PC-9 (cell line): ENCODE results near the gene THPO. TPM values are rescaled to one million over a fixed set of nuclear protein-coding genes. Genes with fewer than 3 reads are reported as not detected.

Experiments used
- BruUV-seq: library from RNA; stranded (reverse); fragments of 400-500 nt; replicated peaks from 2 replicates; lab custom pipeline; 2021; lab: Mats Ljungman, UMichigan
- CTCF ChIA-PET: fragments of 300-600 bp; sonication (Branson Sonifier 250); formaldehyde crosslinking; loops from one replicate; lab custom pipeline; 2022; ENCODE audit warnings: antibody characterized with exemption; lab: Charles Lee
- POLR2A ChIA-PET: fragments of 300-600 bp; sonication (Branson Sonifier 250); formaldehyde crosslinking; loops from one replicate; lab custom pipeline; 2022; ENCODE audit warnings: antibody characterized with exemption; ENCODE audit not compliant: unreplicated experiment; lab: Charles Lee
- DNase-seq, 2 experiments: peaks; one replicate each; pipeline versions ENCODE4 v3.0.0 to v3.0.0-alpha.2; 2015 to 2022; ENCODE audit warnings: mixed read lengths in 1 of 2
- H2AFZ ChIP-seq: fragments of 200-600 bp; sonication (generic); 2 replicates; pipeline ENCODE4 v1.8.1; 2017; ENCODE audit warnings: antibody characterized with exemption
- H3F3A ChIP-seq: fragments of 200-600 bp; sonication (generic); 2 replicates; pipeline ENCODE4 v1.8.1; 2017; ENCODE audit warnings: antibody characterized with exemption, mild to moderate bottlenecking, low read depth; ENCODE audit not compliant: insufficient read depth
- H3K27ac ChIP-seq: fragments of 200-600 bp; sonication (generic); 2 replicates; pipeline ENCODE4 v1.6.1; 2016; ENCODE audit warnings: mixed run types
- H3K27me3 ChIP-seq: fragments of 200-600 bp; sonication (generic); 2 replicates; pipeline ENCODE4 v1.6.1; 2016; ENCODE audit warnings: low read depth, mixed run types; ENCODE audit not compliant: insufficient read depth
- H3K36me3 ChIP-seq: fragments of 200-600 bp; sonication (generic); 2 replicates; pipeline ENCODE4 v1.6.1; 2016; ENCODE audit warnings: low read depth, mixed run types
- H3K4me1 ChIP-seq: fragments of 200-600 bp; sonication (generic); replicated peaks from 2 replicates; pipeline ENCODE4 v1.6.1; 2016; ENCODE audit warnings: mixed run types; ENCODE audit not compliant: insufficient read depth
- H3K4me2 ChIP-seq: fragments of 200-600 bp; sonication (generic); 2 replicates; pipeline ENCODE4 v1.6.1; 2017; ENCODE audit warnings: mixed run types
- H3K4me3 ChIP-seq: fragments of 200-600 bp; sonication (generic); 2 replicates; pipeline ENCODE4 v1.6.1; 2016; ENCODE audit warnings: mixed run types
- H3K79me2 ChIP-seq: fragments of 200-600 bp; sonication (generic); 2 replicates; pipeline ENCODE4 v1.6.1; 2017; ENCODE audit warnings: low read depth, mixed run types
- H3K9me2 ChIP-seq: fragments of 200-600 bp; sonication (generic); 2 replicates; pipeline ENCODE4 v1.8.1; 2017; ENCODE audit warnings: mild to moderate bottlenecking; ENCODE audit not compliant: insufficient read depth
- H3K9me3 ChIP-seq: fragments of 200-600 bp; sonication (generic); 2 replicates; pipeline ENCODE4 v1.8.1; 2016; ENCODE audit warnings: low read depth; ENCODE audit not compliant: insufficient read depth
- H4K20me1 ChIP-seq: fragments of 200-600 bp; sonication (generic); 2 replicates; pipeline ENCODE4 v1.8.1; 2017; ENCODE audit not compliant: insufficient read depth
- CTCF ChIP-seq: fragments of 200-600 bp; sonication (generic); conservative IDR thresholded peaks from 2 replicates; pipeline ENCODE4 v1.6.1; 2017; ENCODE audit warnings: mixed run types, antibody characterized with exemption, mild to moderate bottlenecking, moderate library complexity
- EZH2 ChIP-seq: fragments of 200-600 bp; sonication (generic); IDR thresholded peaks from 2 replicates; pipeline ENCODE4 v1.8.0; 2017; ENCODE audit warnings: antibody characterized with exemption, low read depth
- intact Hi-C: fragments of 100-400 bp; cut with micrococcal nuclease; formaldehyde crosslinking; loops from one replicate; pipeline ENCODE4 v1.10.0; 2022; ENCODE audit not compliant: unreplicated experiment
- total RNA-seq: library from RNA; stranded (reverse); gene quantifications from 2 replicates; pipeline ENCODE4 v1.2.3, GENCODE V29; 2021

THPO gene
- total RNA-seq, 1 experiment from 2014 or later, result not detected

DNA sequence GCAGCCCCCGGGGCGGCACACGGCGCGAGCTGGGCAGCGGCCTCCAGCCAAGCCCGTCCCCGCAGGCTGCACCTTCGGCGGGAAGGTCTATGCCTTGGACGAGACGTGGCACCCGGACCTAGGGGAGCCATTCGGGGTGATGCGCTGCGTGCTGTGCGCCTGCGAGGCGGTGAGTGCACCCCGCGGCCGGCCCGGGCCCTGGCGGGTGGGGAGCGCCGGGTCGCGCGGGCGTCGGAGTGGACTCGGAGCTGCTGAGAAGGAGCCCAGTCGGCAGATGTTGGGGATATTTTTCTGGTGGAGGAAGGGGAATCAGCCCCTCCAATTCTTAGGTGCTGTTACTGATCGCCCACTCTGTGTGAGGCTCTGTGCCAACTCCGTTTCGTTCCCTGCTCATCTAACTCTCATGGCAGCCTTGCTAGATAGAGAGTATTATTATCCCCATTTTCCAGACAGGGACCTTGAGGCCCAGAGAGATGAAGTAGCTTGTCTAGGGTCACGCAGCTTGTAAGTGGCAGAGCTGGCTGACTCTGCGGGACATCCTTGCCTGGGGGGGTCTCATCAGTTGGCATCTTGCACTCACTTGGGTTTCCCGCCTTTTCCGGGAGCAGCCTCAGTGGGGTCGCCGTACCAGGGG, 2.7 kb upstream of the THPO start:
- no peaks in the 10 kb centered on the region for H3K9me3 ChIP-seq
- intact Hi-C loops, result no loop called here
- TF ChIP-seq EZH2 (peak; percentile 91; the same call in 1 of the 2 replicates), CTCF (no peak)
- POLR2A ChIA-PET, result no interaction called here
- H3K27me3 ChIP-seq, result peaks cover 74% of the 10 kb centered on the region
- no peak for DNase-seq
- no peaks in the 10 kb centered on the region for H3K9me2 ChIP-seq
- BruUV-seq, result no TSS peak
- no peak overlapping the region for H3K4me2 ChIP-seq
- no peak overlapping the region for H2AFZ ChIP-seq
- CTCF ChIA-PET, result no interaction called here
- H3K36me3 ChIP-seq, result no peaks in the 10 kb centered on the region
- no peaks in the 10 kb centered on the region for H3K4me1 ChIP-seq
- H3K27ac ChIP-seq, result no peak overlapping the region
- no peaks in the 10 kb centered on the region for H3F3A ChIP-seq
- H4K20me1 ChIP-seq, result no peaks in the 10 kb centered on the region
- H3K4me3 ChIP-seq, result no peak overlapping the region
- H3K79me2 ChIP-seq, result no peaks in the 10 kb centered on the region

- no peaks in the 10 kb centered on the region for H3K9me2 ChIP-seq
- no peaks in the 10 kb centered on the region for H4K20me1 ChIP-seq
- H3K4me1 ChIP-seq, result no peaks in the 10 kb centered on the region
- no TSS peak for BruUV-seq
- peak in 1 of 2 experiments; percentile 46 for DNase-seq
- POLR2A ChIA-PET, result interaction anchor here (0.6 kb wide), 1 partner anchor 119 kb away, joined by 23 read pairs; the partner anchor contains the start of gene CAMK2N2
- H3K9me3 ChIP-seq, result no peaks in the 10 kb centered on the region
- no peak overlapping the region for H2AFZ ChIP-seq
- no peak overlapping the region for H3K4me3 ChIP-seq
- H3K4me2 ChIP-seq, result peak overlapping the region; percentile 55; the same call in 1 of the 2 replicates
- CTCF ChIA-PET, result no interaction called here
- H3K27ac ChIP-seq, result no peak overlapping the region
- no peaks in the 10 kb centered on the region for H3K79me2 ChIP-seq
- intact Hi-C loops, result no loop called here
- H3K27me3 ChIP-seq, result peaks cover 77% of the 10 kb centered on the region
- no peaks in the 10 kb centered on the region for H3K36me3 ChIP-seq
- no peaks in the 10 kb centered on the region for H3F3A ChIP-seq
- TF ChIP-seq CTCF, result no peak
- TF ChIP-seq EZH2, result no peak
These were observed 2.2 kb upstream of the THPO start for GRCh38 chr3:184380185-184380626.

DNA sequence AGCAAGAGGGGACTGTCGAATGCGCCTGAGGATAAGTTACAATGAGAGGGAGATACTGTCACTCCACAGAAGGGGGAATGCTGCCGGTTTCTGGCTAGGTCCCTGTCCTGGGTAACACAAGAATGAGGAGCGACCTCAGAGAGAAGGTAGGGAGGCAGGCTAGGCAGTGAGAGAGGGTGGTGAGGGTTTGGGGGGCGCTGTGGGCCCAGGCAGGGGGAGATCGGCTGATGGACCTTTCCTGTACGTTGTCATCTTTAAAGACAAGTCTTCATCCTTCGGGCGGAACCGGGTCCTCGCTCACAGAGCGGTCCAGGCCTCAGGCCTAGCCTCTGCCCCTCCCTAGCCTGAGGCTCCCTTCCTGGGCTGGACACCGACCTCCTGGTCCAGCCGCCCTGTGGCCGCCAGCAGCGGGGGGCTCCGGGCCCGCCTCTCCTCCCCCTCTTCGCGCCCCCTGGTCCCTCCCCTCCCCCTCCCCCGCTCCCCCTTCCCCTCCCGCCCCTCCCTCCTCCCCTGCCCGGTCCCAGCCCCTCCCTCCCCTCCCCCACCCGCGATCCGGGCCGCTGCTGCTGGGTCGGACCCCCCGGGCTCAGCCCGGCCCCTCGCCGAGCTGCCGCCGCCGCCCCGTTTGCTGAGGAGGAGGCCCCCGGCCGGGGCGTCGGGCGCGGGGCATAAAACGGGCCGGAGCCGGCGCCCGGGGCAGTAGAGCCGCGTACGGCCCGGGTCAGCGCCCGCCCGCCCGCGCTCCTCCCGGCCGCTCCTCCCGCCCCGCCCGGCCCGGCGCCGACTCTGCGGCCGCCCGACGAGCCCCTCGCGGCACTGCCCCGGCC, 1.6 kb upstream of the THPO start, which contains the start of gene CHRD:
Gene CHRD, plus strand, starts transcription at position 697 of the 827 bp plus-strand sequence. CDS start 265 bp downstream, outside the sequence.
- no peak for DNase-seq
- intact Hi-C loops, result no loop called here
- no peak within 1 kb of the TSS for H3K27ac ChIP-seq
- H3K27me3 ChIP-seq, result peaks cover 79% of the 10 kb centered on the region
- H2AFZ ChIP-seq, result no peak within 1 kb of the TSS
- H3K9me2 ChIP-seq, result no peaks in the 10 kb centered on the region
- TF ChIP-seq EZH2 (peak; percentile 95), CTCF (no peak)
- H3K79me2 ChIP-seq, result no peaks in the 10 kb centered on the region
- POLR2A ChIA-PET, result interaction anchor here (0.6 kb wide), 2 partner anchors 118 to 345 kb away, joined by 7 to 23 read pairs; partner anchors contain the start of gene CAMK2N2
- H3K36me3 ChIP-seq, result no peaks in the 10 kb centered on the region
- no peaks in the 10 kb centered on the region for H3K4me1 ChIP-seq
- no peaks in the 10 kb centered on the region for H3F3A ChIP-seq
- BruUV-seq, result no TSS peak
- no peaks in the 10 kb centered on the region for H3K9me3 ChIP-seq
- no peaks in the 10 kb centered on the region for H4K20me1 ChIP-seq
- CTCF ChIA-PET, result no interaction called here
- H3K4me2 ChIP-seq, result peak within 1 kb of the TSS; percentile 55; the same call in 1 of the 2 replicates
- H3K4me3 ChIP-seq, result no peak within 1 kb of the TSS
